Stimulated activated CD8-positive, alpha-beta memory T cell treated with anti-CD3 and anti-CD28 coated beads, Interleukin-7, amount 100 ng/mL, for 48 hours (primary cell): ENCODE results near the gene SETD3.

Source experiments
- DNase-seq, 2 donors: peaks; one replicate each; pipeline ENCODE4 v3.0.0-alpha.2; 2020; ENCODE audit warnings: low read depth in 1 of 2; ENCODE audit errors: extremely low read depth in 1 of 2

The SETD3 gene

GRCh38 chr14:99479906-99480869, at the start of gene SETD3:
SETD3 (minus strand) TSS chr14:99480859; CDS start chr14:99465805, 15,054 bp downstream.
- peak; percentile 19 to 23 for DNase-seq

GRCh38 chr14:99529899-99530298, 49.2 kb upstream of the SETD3 start:
- no peak for DNase-seq

DNA sequence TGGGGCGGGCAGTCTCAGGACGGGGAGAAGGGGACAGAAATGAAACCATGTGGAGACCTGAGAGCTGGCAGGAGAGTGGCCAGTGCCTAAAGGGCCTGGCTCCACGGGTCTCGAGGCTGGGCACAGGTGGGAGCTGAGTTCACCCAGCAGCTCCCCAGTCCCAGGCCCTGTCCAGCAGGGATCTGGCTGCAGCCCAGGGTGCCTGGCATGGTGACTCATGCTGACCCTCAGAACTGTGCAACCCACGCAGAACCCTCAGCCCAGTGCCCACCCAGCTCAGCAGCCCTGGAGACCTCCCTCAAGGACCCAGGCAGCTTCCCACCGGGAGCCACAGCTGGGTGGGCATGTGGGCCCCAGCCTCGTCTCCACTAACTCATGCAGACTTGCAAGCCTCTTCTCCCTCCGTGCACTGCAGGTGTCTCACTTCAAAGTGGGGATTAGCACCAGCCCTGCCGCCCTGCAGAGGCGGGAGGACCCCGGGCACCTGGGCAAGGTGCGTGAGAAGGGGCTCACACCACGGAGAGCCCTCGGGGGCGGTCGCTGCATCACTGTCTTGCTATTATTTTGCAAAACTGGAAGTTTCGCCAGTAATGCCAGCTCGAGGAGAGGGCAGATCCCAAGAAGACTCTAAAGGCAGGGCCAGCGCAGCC, 46.9 kb upstream of the SETD3 start:
- no peak for DNase-seq

DNA sequence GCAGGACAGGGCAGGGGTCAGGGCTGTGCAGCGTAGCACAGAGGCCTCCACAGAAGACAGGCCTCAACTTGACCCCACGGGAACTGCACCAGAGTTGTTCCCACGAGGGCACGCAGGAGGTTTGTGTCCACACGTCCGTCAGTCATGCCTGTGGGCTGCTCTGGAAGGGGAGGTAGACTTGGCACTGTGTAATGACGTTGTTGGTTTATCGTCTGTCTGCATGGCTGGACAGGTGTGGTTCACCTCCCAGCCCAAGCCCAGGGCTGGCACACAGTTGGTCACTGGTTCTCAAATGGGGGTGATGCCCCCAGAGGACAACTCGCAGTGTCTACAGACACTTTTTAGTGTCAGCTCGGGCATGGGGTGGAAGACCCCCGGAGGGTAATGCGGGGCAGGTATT, 46.4 kb upstream of the SETD3 start:
- DNase-seq = no peak

DNA sequence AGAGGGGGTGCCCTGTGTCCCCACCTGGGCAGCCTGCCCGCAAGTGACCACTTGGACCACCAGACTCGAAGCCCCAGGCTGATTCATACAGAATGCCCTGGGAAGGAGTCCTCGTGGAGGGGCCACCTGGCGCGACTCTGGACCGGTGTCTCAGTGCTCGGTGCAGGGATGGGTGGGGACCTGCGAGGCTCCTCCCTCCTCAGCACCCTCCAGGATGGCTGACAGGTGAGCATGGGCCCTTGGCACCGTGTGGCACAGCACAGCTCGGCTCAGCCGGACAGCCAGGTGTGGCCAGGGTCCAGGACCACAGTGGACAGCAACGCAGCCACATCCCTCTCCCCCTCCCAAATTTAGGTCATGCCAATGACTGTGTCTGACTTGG, 45.0 kb upstream of the SETD3 start:
- no peak for DNase-seq

GRCh38 chr14:99524804-99525698, 44.4 kb upstream of the SETD3 start:
- DNase-seq = no peak

DNA sequence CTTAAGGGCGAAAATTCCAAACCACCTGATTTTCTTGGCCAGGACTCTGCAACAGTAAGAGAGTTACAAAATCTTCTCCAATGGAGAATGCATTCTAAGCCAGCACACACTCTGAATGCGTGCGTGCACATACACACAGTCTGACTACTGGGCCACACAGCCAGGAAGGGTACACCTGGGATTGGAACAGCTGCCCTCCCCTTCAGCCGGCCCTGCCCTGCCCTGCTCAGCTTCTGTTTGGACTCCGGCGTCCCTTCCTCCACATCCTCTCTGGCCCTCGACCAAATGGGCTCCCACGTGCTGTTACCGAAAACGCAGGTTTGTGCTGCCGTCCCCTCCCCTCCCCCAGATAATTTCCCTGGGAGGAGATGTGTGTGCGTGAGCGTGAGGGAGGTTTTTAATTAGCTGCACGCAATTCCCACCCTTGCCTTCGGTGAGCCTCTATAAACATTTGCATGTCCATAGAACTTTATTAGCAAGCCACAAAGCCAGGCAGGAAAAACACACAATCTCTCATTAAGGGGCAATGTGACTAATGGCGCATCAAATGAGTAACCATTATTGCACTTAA, 43.5 kb upstream of the SETD3 start:
- no peak for DNase-seq

- DNase-seq = no peak
Measured at GRCh38 chr14:99523704-99524055, 43.0 kb upstream of the SETD3 start.

GRCh38 chr14:99522934-99523703, 42.5 kb upstream of the SETD3 start:
- DNase-seq = no peak

- no peak for DNase-seq
Measured at GRCh38 chr14:99522457-99522891, 41.8 kb upstream of the SETD3 start.

DNA sequence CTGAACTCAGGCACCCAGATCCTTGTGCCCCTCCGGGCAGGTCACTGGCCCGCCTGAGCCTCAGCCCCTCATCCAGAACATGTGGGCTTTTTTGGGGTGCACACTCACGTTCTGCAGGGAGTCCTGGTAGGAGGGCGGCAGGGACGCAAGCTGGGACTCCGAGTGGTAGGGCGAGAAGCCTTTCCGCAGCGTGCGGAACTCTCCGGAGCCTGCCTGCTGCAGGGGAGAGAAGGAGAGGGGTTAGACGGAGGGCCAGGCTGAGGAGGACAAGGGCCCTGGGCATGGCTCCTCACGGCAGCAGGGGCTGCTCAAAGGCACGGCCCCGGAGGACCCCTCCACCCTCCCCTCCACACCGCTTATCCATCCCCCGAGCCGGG, 41.4 kb upstream of the SETD3 start:
- no peak for DNase-seq

- no peak for DNase-seq
Measured at GRCh38 chr14:99521176-99522024, 40.7 kb upstream of the SETD3 start.

DNA sequence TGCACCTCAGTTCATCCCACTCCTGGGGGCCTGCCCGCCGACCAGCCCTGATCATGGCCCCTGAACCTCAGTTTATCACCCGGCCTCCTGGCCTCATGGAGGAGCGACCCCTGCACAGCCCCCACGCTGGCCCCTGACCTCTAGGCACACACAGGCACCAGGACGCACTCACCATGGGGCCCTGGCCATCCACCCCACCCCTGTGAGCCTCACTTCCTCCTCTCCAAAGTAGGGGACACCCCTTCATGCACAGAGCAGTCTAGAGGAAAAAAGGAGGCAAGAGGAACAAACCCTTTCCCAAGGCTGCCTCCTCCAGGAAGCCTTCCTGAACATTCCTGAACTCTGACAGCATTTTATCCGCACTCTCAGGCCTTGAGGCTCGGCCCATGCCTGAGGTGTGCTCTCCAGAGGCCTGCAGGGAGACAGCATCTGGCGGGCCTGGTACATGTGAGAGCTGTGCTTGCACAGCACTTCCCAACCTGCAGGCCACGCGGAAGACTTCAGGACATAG, 40.0 kb upstream of the SETD3 start:
- no peak for DNase-seq

DNA sequence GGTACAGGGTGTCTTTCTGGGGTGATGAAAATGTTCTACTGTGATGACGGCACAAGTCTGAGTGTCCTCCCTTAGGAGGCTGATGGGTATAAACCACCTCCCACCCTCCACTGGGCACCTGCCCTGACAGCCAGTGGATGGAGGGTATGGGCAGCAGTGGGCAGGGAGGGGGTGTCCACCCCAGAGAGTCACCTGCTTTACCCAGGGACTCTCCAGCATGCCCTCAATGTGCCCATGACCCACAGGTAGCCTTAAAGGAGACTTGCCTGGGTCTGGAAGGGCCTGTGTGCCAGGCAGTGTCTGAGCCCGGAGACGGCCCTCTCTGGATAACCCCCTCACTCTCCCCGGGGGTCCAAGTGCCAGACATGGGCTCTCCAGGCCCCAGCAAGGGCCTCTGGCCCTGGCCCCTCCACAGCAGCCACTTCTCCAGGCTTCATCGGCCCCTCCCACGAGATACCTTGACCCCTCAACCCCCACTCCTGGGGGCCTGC, 39.3 kb upstream of the SETD3 start:
- DNase-seq = no peak

- no peak for DNase-seq
Measured at GRCh38 chr14:99519347-99519881, 38.8 kb upstream of the SETD3 start.

DNA sequence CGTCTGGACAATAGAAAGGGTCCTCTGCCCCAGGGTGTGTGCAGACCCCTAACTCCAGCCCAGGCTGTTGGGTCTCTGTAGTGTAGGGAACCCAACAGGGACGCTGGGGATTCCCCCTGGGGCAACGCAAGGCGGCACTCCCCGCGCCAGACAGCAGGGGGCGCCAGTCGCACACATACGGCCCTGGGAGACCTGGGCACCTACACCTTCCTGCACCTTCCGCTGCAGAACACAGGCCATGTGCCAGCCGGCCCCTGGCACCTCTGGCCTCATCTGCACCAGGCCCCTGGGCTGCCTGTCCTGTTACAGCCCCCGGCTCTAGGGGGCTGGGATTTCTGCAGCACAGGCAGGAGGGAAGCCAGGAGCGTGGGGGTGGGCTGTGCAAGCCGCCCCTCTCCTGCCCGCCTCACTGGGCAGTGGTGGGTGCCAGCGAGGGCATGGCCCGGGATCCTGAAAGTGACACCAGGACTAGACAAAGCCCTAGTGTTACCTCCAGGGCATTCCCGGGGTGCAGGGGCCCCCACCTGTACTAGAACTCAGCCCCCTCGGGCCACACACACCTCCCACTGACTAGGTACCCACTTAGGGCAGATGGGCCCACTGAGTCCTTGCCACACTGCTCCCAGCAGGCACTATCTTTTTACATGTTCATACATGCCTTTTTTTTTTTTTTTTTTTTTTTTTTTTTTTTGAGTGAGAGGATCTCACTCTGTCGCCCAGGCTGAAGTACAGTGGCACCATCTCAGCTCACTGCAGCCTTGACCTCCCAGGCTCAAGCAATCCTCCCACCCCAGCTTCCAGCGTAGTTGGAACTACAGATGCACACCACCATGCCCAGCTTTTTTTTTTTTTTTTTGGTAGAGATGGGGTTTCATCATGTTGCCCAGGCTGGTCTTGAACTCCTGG, 38.0 kb upstream of the SETD3 start:
- DNase-seq = peak; percentile 48 to 50

GRCh38 chr14:99517643-99518381, 37.2 kb upstream of the SETD3 start:
- no peak for DNase-seq
